ENCODE results near the gene XAB2.

The XAB2 gene

GRCh38 chr19:7602935-7603497 lies 26.3 kb downstream of the XAB2 start:
- no peak for TF ChIP-seq CTCF (IDR thresholded peaks at IDR 0.05; ENCODE audit: control extremely low read depth, extremely low read depth, low read depth, missing control alignments)
- no peak for DNase-seq (ENCODE audit: extremely low spot score)
- ChIA-PET CTCF (no interaction called here), POLR2A (no interaction called here)

- ChIA-PET POLR2A (no interaction called here), CTCF (no interaction called here)
- DNase-seq (ENCODE audit: extremely low spot score), result no peak
- TF ChIP-seq CTCF (IDR thresholded peaks at IDR 0.05; ENCODE audit: control extremely low read depth, extremely low read depth, low read depth, missing control alignments), result no peak
These were observed 27.0 kb downstream of the XAB2 start for GRCh38 chr19:7602240-7602934.

- DNase-seq (ENCODE audit: extremely low spot score), result no peak
- ChIA-PET POLR2A (no interaction called here), CTCF (no interaction called here)
- no peak for TF ChIP-seq CTCF (IDR thresholded peaks at IDR 0.05; ENCODE audit: control extremely low read depth, extremely low read depth, low read depth, missing control alignments)
These were observed 28.6 kb downstream of the XAB2 start for GRCh38 chr19:7600721-7601120.

GRCh38 chr19:7598180-7598579 lies 31.2 kb downstream of the XAB2 start:
- ChIA-PET POLR2A (no interaction called here), CTCF (interaction anchor here (0.9 to 1.6 kb wide), 4 partner anchors 11 to 202 kb away, joined by 3 to 5 read pairs (median 4); no protein-coding TSS in a partner anchor)
- DNase-seq (ENCODE audit: extremely low spot score), result no peak
- no peak for TF ChIP-seq CTCF (IDR thresholded peaks at IDR 0.05; ENCODE audit: control extremely low read depth, extremely low read depth, low read depth, missing control alignments)

GRCh38 chr19:7597689-7598088 lies 31.7 kb downstream of the XAB2 start:
- no peak for TF ChIP-seq CTCF (IDR thresholded peaks at IDR 0.05; ENCODE audit: control extremely low read depth, extremely low read depth, low read depth, missing control alignments)
- ChIA-PET POLR2A (no interaction called here), CTCF (interaction anchor here (0.9 to 1.6 kb wide), 4 partner anchors 10 to 203 kb away, joined by 3 to 5 read pairs (median 4); no protein-coding TSS in a partner anchor)
- DNase-seq (ENCODE audit: extremely low spot score), result no peak

- ChIA-PET POLR2A (interaction anchor here (0.5 kb wide), 1 partner anchor 419 kb away, joined by 3 read pairs; no protein-coding TSS in a partner anchor), CTCF (interaction anchor here (1.6 to 2.1 kb wide), 2 partner anchors 12 to 28 kb away, joined by 5 to 13 read pairs; no protein-coding TSS in a partner anchor)
- TF ChIP-seq CTCF (IDR thresholded peaks at IDR 0.05; ENCODE audit: control extremely low read depth, extremely low read depth, low read depth, missing control alignments), result peak; percentile 7
- no peak for DNase-seq (ENCODE audit: extremely low spot score)
These were observed 33.0 kb downstream of the XAB2 start for GRCh38 chr19:7596211-7596937.

Data from GM10248 (cell line).